Measurements from ENCODE around the gene TRAPPC1. TPM values are rescaled to one million over a fixed set of nuclear protein-coding genes. Genes with fewer than 3 reads are reported as not detected.

The TRAPPC1 gene
- total and polyA plus RNA-seq, 2 experiments from 2014 or later, result 45.2 to 234 TPM

- Histone ChIP-seq H3F3A (replicated peaks; ENCODE audit: low read depth) (no peaks in the 10 kb centered on the region; the same call in 1 of the 2 replicates), H3K4me2 (peak overlapping the region; percentile 90), H3K4me3 (peak overlapping the region; percentile 53), H4K20me1 (replicated peaks; ENCODE audit: insufficient read depth) (no peaks in the 10 kb centered on the region), H3K27ac (ENCODE audit: low read depth) (no peak overlapping the region), H3K4me1 (ENCODE audit: insufficient read depth) (peaks cover 6% of the 10 kb centered on the region), H3K79me2 (replicated peaks; ENCODE audit: insufficient read depth) (no peaks in the 10 kb centered on the region), H2AFZ (peak overlapping the region; percentile 92; the same call in 1 of the 2 replicates), H3K27me3 (ENCODE audit: insufficient read depth) (peaks cover 92% of the 10 kb centered on the region), H3K9me2 (ENCODE audit: insufficient read depth) (no peaks in the 10 kb centered on the region), H3K36me3 (ENCODE audit: insufficient read depth) (no peaks in the 10 kb centered on the region)
- no peak overlapping the region for H3K27ac Mint-ChIP-seq
- peaks cover 2% of the 10 kb centered on the region; the same call in 2 of the 3 replicates for H3K9me3 Mint-ChIP-seq
- DNase-seq (ENCODE audit: low spot score), result no peak
- H3K4me1 Mint-ChIP-seq, result peaks cover 11% of the 10 kb centered on the region
- peak; percentile 8 for ATAC-seq
- peaks cover 62% of the 10 kb centered on the region for H3K27me3 Mint-ChIP-seq (ENCODE audit: insufficient read depth, low read depth, poor library complexity)
- H3K36me3 Mint-ChIP-seq (ENCODE audit: low read depth), result no peaks in the 10 kb centered on the region
- TF ChIP-seq ZNF114 (CRISPR knock-in tag; IDR thresholded peaks at IDR 0.05) (no peak), EZH2 (IDR thresholded peaks at IDR 0.05; ENCODE audit: low read depth, unreplicated experiment) (peak; percentile 55)
- peak overlapping the region; percentile 65 for H3K4me3 Mint-ChIP-seq
These were observed 9.4 kb downstream of the TRAPPC1 start for GRCh38 chr17:7922269-7922844.

- TF ChIP-seq ZNF331 (CRISPR knock-in tag; IDR thresholded peaks at IDR 0.05; ENCODE audit: low read depth) (no peak), REST (IDR thresholded peaks at IDR 0.05; ENCODE audit: unreplicated experiment) (no peak), ZNF462 (CRISPR knock-in tag; IDR thresholded peaks at IDR 0.05) (no peak), EZH2 (IDR thresholded peaks at IDR 0.05; ENCODE audit: low read depth, unreplicated experiment) (no peak), CTCF (conservative IDR thresholded peaks at IDR 0.05; ENCODE audit: low read depth in 2 of 2) (no peak), CREB1 (CRISPR knock-in tag; IDR thresholded peaks at IDR 0.05; ENCODE audit: low read depth) (no peak)
- Mint-ChIP-seq H3K36me3 (ENCODE audit: low read depth) (no peaks in the 10 kb centered on the region), H3K9me3 (peaks cover 11% of the 10 kb centered on the region), H3K27me3 (ENCODE audit: insufficient read depth, low read depth, poor library complexity) (peaks cover 50% of the 10 kb centered on the region), H3K27ac (no peak overlapping the region), H3K4me3 (peak overlapping the region; percentile 62), H3K4me1 (peaks cover 15% of the 10 kb centered on the region)
- Histone ChIP-seq H4K20me1 (replicated peaks; ENCODE audit: insufficient read depth) (no peaks in the 10 kb centered on the region; the same call in 1 of the 2 replicates), H3K36me3 (ENCODE audit: insufficient read depth) (no peaks in the 10 kb centered on the region), H3K27me3 (ENCODE audit: insufficient read depth) (peaks cover 70% of the 10 kb centered on the region), H3K79me2 (replicated peaks; ENCODE audit: insufficient read depth) (no peaks in the 10 kb centered on the region), H3F3A (replicated peaks; ENCODE audit: low read depth) (peaks cover 4% of the 10 kb centered on the region; the same call in 1 of the 2 replicates), H3K4me1 (ENCODE audit: insufficient read depth) (no peaks in the 10 kb centered on the region), H2AFZ (no peak overlapping the region), H3K4me2 (peak overlapping the region; percentile 75; the same call in 1 of the 2 replicates), H3K27ac (ENCODE audit: low read depth) (no peak overlapping the region), H3K9me2 (ENCODE audit: insufficient read depth) (no peaks in the 10 kb centered on the region), H3K4me3 (peak overlapping the region; percentile 57; the same call in 1 of the 2 replicates)
- ATAC-seq (no peak), DNase-seq (ENCODE audit: low spot score) (no peak)
These were observed 14.9 kb downstream of the TRAPPC1 start for GRCh38 chr17:7916808-7917207.

Data from GM23338 (cell line).